ENCODE data around the gene MRPS23. TPM values are rescaled to one million over a fixed set of nuclear protein-coding genes. Genes with fewer than 3 reads are reported as not detected.

Gene MRPS23
- total and polyA plus RNA-seq, 2 experiments from 2014 or later, result 53.2 to 74.5 TPM

- TF ChIP-seq, protein P1, sequence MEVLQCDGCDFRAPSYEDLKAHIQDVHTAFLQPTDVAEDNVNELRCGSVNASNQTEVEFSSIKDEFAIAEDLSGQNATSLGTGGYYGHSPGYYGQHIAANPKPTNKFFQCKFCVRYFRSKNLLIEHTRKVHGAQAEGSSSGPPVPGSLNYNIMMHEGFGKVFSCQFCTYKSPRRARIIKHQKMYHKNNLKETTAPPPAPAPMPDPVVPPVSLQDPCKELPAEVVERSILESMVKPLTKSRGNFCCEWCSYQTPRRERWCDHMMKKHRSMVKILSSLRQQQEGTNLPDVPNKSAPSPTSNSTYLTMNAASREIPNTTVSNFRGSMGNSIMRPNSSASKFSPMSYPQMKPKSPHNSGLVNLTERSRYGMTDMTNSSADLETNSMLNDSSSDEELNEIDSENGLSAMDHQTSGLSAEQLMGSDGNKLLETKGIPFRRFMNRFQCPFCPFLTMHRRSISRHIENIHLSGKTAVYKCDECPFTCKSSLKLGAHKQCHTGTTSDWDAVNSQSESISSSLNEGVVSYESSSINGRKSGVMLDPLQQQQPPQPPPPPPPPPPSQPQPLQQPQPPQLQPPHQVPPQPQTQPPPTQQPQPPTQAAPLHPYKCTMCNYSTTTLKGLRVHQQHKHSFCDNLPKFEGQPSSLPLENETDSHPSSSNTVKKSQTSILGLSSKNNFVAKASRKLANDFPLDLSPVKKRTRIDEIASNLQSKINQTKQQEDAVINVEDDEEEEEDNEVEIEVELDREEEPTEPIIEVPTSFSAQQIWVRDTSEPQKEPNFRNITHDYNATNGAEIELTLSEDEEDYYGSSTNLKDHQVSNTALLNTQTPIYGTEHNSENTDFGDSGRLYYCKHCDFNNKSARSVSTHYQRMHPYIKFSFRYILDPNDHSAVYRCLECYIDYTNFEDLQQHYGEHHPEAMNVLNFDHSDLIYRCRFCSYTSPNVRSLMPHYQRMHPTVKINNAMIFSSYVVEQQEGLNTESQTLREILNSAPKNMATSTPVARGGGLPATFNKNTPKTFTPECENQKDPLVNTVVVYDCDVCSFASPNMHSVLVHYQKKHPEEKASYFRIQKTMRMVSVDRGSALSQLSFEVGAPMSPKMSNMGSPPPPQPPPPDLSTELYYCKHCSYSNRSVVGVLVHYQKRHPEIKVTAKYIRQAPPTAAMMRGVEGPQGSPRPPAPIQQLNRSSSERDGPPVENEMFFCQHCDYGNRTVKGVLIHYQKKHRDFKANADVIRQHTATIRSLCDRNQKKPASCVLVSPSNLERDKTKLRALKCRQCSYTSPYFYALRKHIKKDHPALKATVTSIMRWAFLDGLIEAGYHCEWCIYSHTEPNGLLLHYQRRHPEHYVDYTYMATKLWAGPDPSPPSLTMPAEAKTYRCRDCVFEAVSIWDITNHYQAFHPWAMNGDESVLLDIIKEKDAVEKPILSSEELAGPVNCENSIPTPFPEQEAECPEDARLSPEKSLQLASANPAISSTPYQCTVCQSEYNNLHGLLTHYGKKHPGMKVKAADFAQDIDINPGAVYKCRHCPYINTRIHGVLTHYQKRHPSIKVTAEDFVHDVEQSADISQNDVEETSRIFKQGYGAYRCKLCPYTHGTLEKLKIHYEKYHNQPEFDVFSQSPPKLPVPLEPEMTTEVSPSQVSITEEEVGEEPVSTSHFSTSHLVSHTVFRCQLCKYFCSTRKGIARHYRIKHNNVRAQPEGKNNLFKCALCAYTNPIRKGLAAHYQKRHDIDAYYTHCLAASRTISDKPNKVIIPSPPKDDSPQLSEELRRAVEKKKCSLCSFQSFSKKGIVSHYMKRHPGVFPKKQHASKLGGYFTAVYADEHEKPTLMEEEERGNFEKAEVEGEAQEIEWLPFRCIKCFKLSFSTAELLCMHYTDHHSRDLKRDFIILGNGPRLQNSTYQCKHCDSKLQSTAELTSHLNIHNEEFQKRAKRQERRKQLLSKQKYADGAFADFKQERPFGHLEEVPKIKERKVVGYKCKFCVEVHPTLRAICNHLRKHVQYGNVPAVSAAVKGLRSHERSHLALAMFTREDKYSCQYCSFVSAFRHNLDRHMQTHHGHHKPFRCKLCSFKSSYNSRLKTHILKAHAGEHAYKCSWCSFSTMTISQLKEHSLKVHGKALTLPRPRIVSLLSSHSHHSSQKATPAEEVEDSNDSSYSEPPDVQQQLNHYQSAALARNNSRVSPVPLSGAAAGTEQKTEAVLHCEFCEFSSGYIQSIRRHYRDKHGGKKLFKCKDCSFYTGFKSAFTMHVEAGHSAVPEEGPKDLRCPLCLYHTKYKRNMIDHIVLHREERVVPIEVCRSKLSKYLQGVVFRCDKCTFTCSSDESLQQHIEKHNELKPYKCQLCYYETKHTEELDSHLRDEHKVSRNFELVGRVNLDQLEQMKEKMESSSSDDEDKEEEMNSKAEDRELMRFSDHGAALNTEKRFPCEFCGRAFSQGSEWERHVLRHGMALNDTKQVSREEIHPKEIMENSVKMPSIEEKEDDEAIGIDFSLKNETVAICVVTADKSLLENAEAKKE (CRISPR knock-in tag; IDR thresholded peaks at IDR 0.05), result no peak
- TF ChIP-seq EZH2 (IDR thresholded peaks at IDR 0.05; ENCODE audit: low read depth, unreplicated experiment) (no peak), JUNB (IDR thresholded peaks at IDR 0.05; ENCODE audit: unreplicated experiment) (no peak), EZH2phosphoT487 (IDR thresholded peaks at IDR 0.05; ENCODE audit: unreplicated experiment) (no peak)
- TF ChIP-seq, protein P2, sequence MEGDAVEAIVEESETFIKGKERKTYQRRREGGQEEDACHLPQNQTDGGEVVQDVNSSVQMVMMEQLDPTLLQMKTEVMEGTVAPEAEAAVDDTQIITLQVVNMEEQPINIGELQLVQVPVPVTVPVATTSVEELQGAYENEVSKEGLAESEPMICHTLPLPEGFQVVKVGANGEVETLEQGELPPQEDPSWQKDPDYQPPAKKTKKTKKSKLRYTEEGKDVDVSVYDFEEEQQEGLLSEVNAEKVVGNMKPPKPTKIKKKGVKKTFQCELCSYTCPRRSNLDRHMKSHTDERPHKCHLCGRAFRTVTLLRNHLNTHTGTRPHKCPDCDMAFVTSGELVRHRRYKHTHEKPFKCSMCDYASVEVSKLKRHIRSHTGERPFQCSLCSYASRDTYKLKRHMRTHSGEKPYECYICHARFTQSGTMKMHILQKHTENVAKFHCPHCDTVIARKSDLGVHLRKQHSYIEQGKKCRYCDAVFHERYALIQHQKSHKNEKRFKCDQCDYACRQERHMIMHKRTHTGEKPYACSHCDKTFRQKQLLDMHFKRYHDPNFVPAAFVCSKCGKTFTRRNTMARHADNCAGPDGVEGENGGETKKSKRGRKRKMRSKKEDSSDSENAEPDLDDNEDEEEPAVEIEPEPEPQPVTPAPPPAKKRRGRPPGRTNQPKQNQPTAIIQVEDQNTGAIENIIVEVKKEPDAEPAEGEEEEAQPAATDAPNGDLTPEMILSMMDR (conservative IDR thresholded peaks at IDR 0.05; ENCODE audit: low read depth in 2 of 2), result no peak
Observed at GRCh38 chr17:57880086-57880456, 30.2 kb upstream of the MRPS23 start (continued).

- ATAC-seq (peak; percentile 10), DNase-seq (ENCODE audit: low spot score) (no peak)
- Histone ChIP-seq H3K4me2 (peak overlapping the region; percentile 25), H3K36me3 (ENCODE audit: insufficient read depth) (no peaks in the 10 kb centered on the region; the same call in 1 of the 2 replicates), H3K79me2 (replicated peaks; ENCODE audit: insufficient read depth) (no peaks in the 10 kb centered on the region), H3K27ac (ENCODE audit: low read depth) (peak overlapping the region; percentile 29), H3K4me3 (no peak overlapping the region), H3F3A (replicated peaks; ENCODE audit: low read depth) (peaks cover 28% of the 10 kb centered on the region; the same call in 1 of the 2 replicates), H4K20me1 (replicated peaks; ENCODE audit: insufficient read depth) (no peaks in the 10 kb centered on the region), H3K9me2 (ENCODE audit: insufficient read depth) (no peaks in the 10 kb centered on the region), H3K27me3 (ENCODE audit: insufficient read depth) (peaks cover 14% of the 10 kb centered on the region; the same call in 1 of the 2 replicates), H2AFZ (no peak overlapping the region), H3K4me1 (ENCODE audit: insufficient read depth) (peaks cover 56% of the 10 kb centered on the region)
- peaks cover 10% of the 10 kb centered on the region; the same call in 2 of the 3 replicates for H3K9me3 Mint-ChIP-seq
- peaks cover 67% of the 10 kb centered on the region for H3K4me1 Mint-ChIP-seq
- peak overlapping the region; percentile 2; the same call in 1 of the 3 replicates for H3K4me3 Mint-ChIP-seq
- peaks cover 29% of the 10 kb centered on the region for H3K27me3 Mint-ChIP-seq (ENCODE audit: insufficient read depth, low read depth, poor library complexity)
- peak overlapping the region; percentile 18; the same call in 1 of the 2 replicates for H3K27ac Mint-ChIP-seq
- peaks cover 13% of the 10 kb centered on the region for H3K36me3 Mint-ChIP-seq (ENCODE audit: low read depth)
- TF ChIP-seq STAT1 (IDR thresholded peaks at IDR 0.05; ENCODE audit: unreplicated experiment), result no peak
- no peak for TF ChIP-seq JUNB (IDR thresholded peaks at IDR 0.05; ENCODE audit: unreplicated experiment)
- TF ChIP-seq, protein P2 (conservative IDR thresholded peaks at IDR 0.05; ENCODE audit: low read depth in 2 of 2), result no peak
- no peak for TF ChIP-seq ZNF331 (CRISPR knock-in tag; IDR thresholded peaks at IDR 0.05; ENCODE audit: low read depth)
- no peak for TF ChIP-seq EZH2phosphoT487 (IDR thresholded peaks at IDR 0.05; ENCODE audit: unreplicated experiment)
- no peak for TF ChIP-seq NANOG (IDR thresholded peaks at IDR 0.05; ENCODE audit: borderline replicate concordance)
- no peak for TF ChIP-seq POLR2AphosphoS5 (IDR thresholded peaks at IDR 0.05; ENCODE audit: low read depth)
- no peak for TF ChIP-seq ETS1 (IDR thresholded peaks at IDR 0.05)
- no peak for TF ChIP-seq EZH2 (IDR thresholded peaks at IDR 0.05; ENCODE audit: low read depth, unreplicated experiment)
Observed at GRCh38 chr17:57879437-57880085, 29.7 kb upstream of the MRPS23 start.
